ENCODE data around the gene NPAS3.

The NPAS3 gene

DNA sequence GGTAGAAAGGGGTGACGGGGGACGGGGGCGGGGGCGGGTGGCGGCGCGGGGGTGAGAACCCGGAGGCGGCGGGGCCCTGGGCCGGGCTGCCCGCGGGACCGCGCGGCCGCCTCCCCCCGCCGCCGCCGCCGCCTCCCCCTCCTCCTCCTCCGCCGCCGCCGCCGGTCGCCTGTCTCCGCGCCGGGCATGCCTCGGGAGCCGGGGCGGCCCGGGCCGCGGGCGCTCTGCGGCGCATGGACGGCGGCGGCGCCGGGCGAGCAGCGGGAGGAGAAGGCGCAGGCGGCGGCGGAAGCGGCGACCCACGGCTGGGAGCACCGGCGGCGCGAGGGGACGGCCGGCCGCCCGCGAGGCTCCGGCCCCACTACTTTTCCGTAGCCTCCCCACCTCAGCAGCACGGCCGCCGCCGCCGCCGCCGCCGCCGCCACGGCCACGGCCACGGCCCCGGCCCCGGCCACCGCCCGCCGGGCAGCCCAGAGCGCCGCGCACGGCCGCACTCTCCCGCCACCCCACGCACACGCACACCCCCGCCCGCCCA, at the start of gene NPAS3:
Gene NPAS3, plus strand, starts transcription at position 161 of the 535 bp plus-strand sequence.
- DNase-seq, result no peak
- TF ChIP-seq GATA1 (IDR thresholded peaks at IDR 0.05; ENCODE audit: low read depth, low read length) (no peak), POLR2A (IDR thresholded peaks at IDR 0.05; ENCODE audit: low read length) (no peak)

DNA sequence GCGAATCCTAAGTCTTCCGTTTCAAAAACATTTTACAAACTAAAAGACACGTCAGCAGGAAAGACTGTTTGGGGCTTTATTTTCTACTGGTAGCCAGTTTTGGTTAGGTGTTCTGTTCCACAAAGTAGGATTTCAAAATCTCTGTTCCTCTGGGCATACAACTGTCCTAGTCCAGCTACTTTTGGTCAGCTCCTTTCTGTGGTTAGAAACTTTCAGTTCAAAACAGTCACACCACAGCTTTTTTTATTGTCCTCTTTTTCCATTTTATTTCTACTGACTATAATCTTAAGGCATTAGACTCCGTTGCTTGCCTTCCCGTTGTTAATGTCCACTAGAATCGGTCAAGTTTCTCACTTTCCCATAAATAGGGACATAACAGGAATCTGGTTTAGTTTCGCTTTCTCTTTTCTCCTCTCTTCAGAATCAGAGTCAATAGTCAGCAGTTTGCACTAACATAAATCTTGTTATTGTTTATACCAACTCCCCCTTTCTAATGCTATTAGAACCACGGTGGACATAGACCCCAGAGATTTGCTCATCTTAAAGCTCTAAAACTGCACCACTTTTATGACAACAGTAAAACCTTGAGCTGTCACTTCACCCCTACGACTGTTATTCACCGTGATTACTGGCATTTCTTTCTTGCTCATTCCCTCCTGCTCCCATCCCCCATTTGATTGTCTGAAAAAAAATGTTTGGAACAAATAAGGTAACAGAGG, 41.5 kb upstream of the NPAS3 start:
- no peak for DNase-seq
- TF ChIP-seq POLR2A (IDR thresholded peaks at IDR 0.05; ENCODE audit: low read length), result no peak
- no peak for TF ChIP-seq GATA1 (IDR thresholded peaks at IDR 0.05; ENCODE audit: low read depth, low read length)

DNA sequence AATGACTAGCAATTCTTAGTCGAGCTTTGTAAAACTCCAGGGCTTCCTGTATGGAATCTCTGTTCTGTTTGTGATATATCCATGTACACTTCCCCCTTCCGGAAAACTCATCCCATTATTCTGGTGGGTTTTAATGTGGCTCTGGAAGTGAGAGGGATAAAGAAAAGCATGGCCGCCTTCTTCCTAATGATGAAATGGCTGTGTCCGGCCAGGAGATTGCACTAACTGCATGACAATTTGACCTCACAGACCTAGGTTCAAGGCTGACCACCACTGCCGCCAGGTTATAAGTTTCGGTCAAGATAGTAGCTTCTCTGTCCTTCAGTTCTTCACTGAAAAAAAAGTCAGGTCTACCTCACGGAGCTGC, 41.0 kb upstream of the NPAS3 start:
- DNase-seq, result no peak
- TF ChIP-seq GATA1 (IDR thresholded peaks at IDR 0.05; ENCODE audit: low read depth, low read length) (no peak), POLR2A (IDR thresholded peaks at IDR 0.05; ENCODE audit: low read length) (no peak)

DNA sequence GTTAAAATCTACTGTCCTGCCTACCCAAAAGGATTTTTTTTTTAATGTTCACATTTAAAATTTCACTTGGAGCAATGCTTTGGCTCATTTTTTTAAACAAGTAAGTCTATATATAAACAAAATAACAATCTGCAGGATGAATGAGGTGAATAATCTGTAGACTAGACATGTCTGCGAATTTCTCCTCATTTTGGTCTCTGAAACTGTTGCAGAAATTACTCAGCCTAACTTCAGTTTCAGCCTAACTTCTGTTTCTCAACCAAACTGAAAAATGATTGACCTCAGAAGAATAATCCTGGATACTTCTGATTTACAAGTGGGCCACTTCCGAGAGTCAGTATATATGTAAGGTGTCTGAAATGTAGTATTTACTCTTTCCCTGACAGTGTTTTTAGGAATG, 39.8 kb upstream of the NPAS3 start:
- TF ChIP-seq POLR2A (IDR thresholded peaks at IDR 0.05; ENCODE audit: low read length) (no peak), GATA1 (IDR thresholded peaks at IDR 0.05; ENCODE audit: low read depth, low read length) (no peak)
- DNase-seq, result no peak

DNA sequence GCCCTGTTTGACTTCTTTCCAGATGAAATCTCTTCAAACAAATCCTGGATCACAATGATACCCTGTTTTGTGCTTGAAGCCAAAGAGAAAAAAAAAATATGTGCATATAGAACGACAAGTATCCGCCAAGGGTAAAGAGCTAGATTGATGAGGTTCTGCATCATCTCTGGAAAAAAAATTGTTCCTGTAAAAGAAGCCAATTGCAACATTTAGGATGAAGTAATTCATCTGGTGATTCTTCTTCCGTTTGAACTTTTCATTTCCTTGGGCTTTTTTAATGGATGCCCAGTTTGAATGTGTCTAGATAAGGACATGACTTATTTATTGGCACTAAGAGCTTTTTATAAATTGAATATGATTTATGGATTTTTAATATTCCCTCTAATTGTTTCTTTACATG, 38.1 kb upstream of the NPAS3 start:
- no peak for DNase-seq
- TF ChIP-seq GATA1 (IDR thresholded peaks at IDR 0.05; ENCODE audit: low read depth, low read length), result no peak
- TF ChIP-seq POLR2A (IDR thresholded peaks at IDR 0.05; ENCODE audit: low read length), result no peak

DNA sequence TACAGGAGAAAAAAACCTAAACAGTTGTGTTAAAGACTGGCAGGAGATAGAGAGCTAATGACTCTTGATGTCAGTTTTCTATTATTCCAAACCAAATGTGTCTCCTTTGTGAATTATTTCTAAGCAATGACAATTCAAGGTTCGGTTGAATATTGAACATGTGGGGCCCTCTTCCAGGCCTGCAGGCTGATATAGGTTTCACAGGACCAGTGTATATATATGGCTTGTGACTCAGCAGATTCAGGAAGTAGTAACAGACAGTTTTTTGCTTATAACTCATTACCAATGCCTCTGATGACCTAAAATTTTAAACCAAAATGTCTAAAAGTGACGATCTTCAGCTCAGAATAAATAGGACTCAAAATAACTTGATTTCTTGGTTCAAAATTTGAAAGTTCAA, 33.7 kb upstream of the NPAS3 start:
- TF ChIP-seq POLR2A (IDR thresholded peaks at IDR 0.05; ENCODE audit: low read length), result no peak
- TF ChIP-seq GATA1 (IDR thresholded peaks at IDR 0.05; ENCODE audit: low read depth, low read length), result no peak
- no peak for DNase-seq

DNA sequence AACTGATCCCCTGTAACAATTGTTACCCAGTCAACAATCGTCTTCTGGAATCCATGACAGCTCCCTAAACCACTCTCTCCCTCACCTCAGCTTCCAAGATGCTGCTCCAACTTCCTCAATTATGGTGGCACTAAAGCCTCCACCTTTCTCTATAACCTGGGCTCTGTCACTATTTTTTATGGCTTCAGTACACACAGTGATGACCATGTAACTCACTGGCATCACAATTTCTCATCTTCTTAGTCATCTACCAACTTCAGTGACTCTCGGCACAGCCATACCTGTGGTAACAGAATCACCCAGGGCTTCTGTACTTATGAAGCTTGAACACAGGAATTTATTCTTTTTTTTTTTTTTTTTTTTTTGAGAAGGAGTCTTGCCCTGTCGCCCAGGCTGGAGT, 32.0 kb upstream of the NPAS3 start:
- TF ChIP-seq GATA1 (IDR thresholded peaks at IDR 0.05; ENCODE audit: low read depth, low read length) (no peak), POLR2A (IDR thresholded peaks at IDR 0.05; ENCODE audit: low read length) (no peak)
- no peak for DNase-seq

DNA sequence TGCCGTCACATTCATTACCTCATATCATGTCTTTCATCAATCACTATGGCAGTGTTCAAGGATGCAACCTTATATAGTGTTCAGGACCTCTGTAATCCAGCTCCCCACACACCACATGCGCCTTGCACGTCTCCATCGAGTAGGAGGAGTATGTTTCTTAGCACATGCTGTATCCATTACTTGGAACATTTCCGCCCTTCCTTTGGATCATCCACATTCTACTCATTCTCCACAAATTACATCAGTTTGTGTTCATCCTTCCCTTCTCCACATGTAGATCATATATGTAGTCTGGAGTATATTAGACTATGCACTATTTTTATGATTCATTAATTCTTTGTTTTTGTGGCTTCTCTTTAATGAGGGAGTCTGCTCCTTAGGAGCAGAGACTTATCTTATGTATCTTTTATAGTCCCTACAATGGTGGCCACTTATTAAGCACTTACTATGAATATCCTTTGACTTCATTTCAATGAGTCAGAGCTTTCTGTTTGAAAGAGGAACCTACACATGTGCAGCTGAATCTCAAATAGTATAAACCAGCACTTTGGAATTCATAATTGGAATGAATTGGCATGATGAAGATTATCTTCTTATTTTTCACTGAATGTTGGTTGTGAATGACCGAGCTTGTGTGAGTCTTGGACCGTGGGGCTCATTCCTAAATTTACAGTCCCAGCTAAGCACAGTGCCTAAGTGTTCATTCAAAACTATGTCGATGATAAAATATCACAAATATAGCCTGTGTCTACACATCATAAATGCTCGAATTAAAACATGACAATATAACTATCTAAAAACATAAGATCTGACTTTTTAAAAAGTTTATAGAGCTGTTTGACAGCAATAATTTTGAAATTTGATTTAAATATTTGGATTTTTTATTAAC, 30.2 kb upstream of the NPAS3 start:
- TF ChIP-seq GATA1 (IDR thresholded peaks at IDR 0.05; ENCODE audit: low read depth, low read length) (no peak), POLR2A (IDR thresholded peaks at IDR 0.05; ENCODE audit: low read length) (no peak)

DNA sequence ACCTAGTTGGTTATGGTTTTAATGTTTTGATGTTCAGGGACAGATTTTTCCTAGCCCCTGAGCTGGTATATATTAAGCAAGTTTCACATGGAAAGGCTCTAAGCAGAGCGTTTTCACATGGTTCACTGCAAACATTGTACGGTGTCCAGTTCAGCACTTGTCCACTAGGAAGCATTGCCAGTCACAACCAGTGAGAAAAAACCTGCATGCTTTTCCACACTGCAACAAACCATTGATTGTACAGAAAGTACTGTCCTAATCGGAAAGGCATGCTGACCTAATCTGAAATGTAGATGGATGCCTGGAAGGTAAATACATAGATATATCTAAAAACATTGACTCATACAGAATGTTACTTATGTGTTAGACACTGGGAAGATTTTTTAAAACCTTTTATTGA, 25.0 kb upstream of the NPAS3 start:
- no peak for DNase-seq
- no peak for TF ChIP-seq POLR2A (IDR thresholded peaks at IDR 0.05; ENCODE audit: low read length)
- no peak for TF ChIP-seq GATA1 (IDR thresholded peaks at IDR 0.05; ENCODE audit: low read depth, low read length)

More for the DNA sequence above, 30.2 kb upstream of the NPAS3 start:
- no peak for DNase-seq

DNA sequence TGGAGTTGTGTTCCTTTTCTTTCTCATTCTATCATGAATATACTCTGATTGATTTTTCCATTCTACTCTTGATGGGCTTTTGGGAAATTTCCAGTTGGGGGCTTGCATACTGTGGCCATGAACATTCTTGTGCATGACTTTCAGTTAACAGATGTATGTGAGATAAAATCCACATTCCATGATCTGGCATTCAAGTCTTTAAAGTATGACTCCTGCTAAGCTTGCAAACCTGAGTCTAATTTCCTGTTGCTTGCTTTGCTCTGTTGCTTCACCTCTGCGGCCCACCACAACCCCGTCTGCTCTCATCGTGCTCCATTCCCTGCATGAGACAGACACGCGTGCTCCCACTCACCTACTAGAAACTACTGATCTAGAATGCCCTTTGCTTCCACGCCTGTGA, 24.3 kb upstream of the NPAS3 start:
- no peak for DNase-seq
- no peak for TF ChIP-seq POLR2A (IDR thresholded peaks at IDR 0.05; ENCODE audit: low read length)
- no peak for TF ChIP-seq GATA1 (IDR thresholded peaks at IDR 0.05; ENCODE audit: low read depth, low read length)

DNA sequence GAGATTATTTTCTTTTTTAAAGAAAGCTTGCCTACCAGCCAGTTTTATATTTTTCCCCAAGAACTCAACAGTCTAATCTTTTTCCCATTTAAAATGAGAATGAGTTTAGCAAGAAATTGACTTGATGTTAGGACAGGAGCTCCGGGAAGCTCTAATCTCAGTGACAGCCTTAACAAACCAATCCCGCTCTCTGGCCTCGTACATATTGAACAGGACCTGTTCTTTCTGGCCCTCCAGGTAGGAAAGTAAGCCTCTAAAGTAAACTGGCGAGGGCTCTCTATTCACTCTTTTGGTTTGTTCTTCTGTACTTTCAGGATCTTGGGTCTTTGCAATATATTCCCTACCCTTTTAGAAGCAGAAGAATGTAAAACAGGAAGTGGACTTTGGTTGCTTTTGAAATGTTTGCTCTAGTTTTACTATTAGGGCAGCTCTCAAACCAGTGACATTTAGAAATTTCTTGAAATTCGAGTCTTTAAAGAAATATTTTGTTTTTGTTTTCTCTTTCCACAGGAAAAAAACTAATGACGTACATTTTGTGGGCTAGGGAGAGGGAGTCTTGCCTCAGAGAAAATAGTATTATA, 17.9 kb upstream of the NPAS3 start:
- no peak for TF ChIP-seq POLR2A (IDR thresholded peaks at IDR 0.05; ENCODE audit: low read length)
- TF ChIP-seq GATA1 (IDR thresholded peaks at IDR 0.05; ENCODE audit: low read depth, low read length), result no peak
- no peak for DNase-seq

DNA sequence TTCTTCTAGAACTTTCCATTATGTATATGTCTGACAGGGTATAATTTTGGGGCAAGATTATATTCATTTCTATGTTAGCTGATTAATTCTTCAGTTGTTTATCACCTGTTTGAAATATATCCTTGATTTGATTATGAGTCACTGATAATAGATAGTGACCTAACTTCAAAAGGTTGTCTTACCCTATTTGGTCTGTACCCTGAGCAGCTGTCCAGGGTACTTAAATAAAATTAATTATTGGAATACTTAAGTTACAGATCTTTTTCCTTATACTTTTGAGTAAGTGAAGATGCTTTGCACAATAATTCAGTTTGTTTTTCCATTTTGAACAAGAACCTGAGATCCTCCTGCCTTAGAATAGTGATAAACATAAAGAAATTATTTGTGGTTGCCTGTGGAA, 13.2 kb upstream of the NPAS3 start:
- no peak for TF ChIP-seq POLR2A (IDR thresholded peaks at IDR 0.05; ENCODE audit: low read length)
- no peak for DNase-seq

DNA sequence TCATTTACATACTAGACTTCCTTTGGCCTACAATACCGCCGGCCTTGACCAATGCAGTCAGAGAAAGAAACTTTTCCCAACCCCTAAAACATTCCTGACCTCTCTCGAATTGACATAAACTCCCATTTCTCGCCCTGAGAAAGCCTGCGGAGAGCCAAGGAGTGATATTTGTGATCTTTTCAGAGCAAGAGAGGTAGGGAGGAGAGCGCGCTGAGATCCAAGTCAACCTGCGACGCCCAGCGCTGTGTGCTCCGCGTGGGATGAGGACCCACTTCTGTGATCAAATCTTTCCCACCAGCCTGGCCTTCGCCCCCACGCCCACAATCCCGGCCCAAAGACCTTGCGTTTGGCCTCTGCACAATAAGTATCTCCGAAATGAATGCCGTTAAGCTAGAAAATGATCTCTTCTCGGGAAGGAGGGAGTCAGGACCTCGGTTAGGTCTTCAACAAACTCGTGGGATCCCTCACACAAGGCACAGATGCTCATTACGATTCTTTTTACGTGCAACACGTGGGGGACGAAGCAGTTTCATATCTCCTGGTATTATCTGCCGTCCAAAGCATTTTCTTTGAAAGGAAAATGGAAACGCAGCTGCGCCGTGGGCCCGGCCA, 6.3 kb upstream of the NPAS3 start:
- no peak for DNase-seq
- TF ChIP-seq POLR2A (IDR thresholded peaks at IDR 0.05; ENCODE audit: low read length) (no peak), GATA1 (IDR thresholded peaks at IDR 0.05; ENCODE audit: low read depth, low read length) (no peak)

Measured in erythroblast (primary cell).